ENCODE results near the gene PASD1.

The PASD1 gene

GRCh38 chrX:151596282-151596681, 32.8 kb downstream of the PASD1 start:
- Histone ChIP-seq H3K4me1 (ENCODE audit: insufficient read depth, poor library complexity, severe bottlenecking) (no peaks in the 10 kb centered on the region), H3K9me3 (ENCODE audit: severe bottlenecking) (no peaks in the 10 kb centered on the region), H3K27ac (ENCODE audit: poor library complexity, severe bottlenecking) (no peak overlapping the region), H3K4me3 (ENCODE audit: severe bottlenecking) (no peak overlapping the region), H3K27me3 (ENCODE audit: insufficient read depth, poor library complexity, severe bottlenecking) (no peaks in the 10 kb centered on the region), H3K36me3 (ENCODE audit: low read depth) (no peaks in the 10 kb centered on the region)
- TF ChIP-seq, protein P1, sequence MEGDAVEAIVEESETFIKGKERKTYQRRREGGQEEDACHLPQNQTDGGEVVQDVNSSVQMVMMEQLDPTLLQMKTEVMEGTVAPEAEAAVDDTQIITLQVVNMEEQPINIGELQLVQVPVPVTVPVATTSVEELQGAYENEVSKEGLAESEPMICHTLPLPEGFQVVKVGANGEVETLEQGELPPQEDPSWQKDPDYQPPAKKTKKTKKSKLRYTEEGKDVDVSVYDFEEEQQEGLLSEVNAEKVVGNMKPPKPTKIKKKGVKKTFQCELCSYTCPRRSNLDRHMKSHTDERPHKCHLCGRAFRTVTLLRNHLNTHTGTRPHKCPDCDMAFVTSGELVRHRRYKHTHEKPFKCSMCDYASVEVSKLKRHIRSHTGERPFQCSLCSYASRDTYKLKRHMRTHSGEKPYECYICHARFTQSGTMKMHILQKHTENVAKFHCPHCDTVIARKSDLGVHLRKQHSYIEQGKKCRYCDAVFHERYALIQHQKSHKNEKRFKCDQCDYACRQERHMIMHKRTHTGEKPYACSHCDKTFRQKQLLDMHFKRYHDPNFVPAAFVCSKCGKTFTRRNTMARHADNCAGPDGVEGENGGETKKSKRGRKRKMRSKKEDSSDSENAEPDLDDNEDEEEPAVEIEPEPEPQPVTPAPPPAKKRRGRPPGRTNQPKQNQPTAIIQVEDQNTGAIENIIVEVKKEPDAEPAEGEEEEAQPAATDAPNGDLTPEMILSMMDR (IDR thresholded peaks at IDR 0.05; ENCODE audit: poor library complexity, severe bottlenecking) = no peak
- ATAC-seq (ENCODE audit: low read depth) = no peak
- DNase-seq (ENCODE audit: low spot score) = no peak

DNA sequence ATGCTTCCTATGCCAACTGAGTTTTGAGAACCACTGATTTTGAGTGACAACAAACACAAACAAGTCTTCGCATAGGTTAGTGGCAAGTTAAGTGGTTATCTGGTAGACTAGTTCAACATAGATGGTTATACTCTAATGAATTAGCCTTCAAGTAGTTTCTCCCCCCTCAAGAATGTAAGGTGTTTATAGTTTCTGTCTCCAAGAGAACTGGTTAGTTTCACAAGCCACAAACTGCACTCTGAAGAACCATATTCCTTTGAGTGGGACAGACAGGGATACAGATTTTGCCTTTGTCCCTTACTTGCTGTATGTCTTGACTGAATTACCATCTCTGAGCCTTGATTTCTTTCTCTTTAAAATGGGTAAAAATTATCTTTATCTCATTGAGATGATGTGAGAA, 41.5 kb downstream of the PASD1 start:
- TF ChIP-seq, protein P1 (IDR thresholded peaks at IDR 0.05; ENCODE audit: poor library complexity, severe bottlenecking) = no peak
- Histone ChIP-seq H3K27me3 (ENCODE audit: insufficient read depth, poor library complexity, severe bottlenecking) (no peaks in the 10 kb centered on the region), H3K9me3 (ENCODE audit: severe bottlenecking) (no peaks in the 10 kb centered on the region), H3K4me3 (ENCODE audit: severe bottlenecking) (no peak overlapping the region), H3K36me3 (ENCODE audit: low read depth) (no peaks in the 10 kb centered on the region), H3K27ac (ENCODE audit: poor library complexity, severe bottlenecking) (no peak overlapping the region), H3K4me1 (ENCODE audit: insufficient read depth, poor library complexity, severe bottlenecking) (no peaks in the 10 kb centered on the region)
- no peak for DNase-seq (ENCODE audit: low spot score)
- ATAC-seq (ENCODE audit: low read depth) = no peak

GRCh38 chrX:151609222-151609621, 45.7 kb downstream of the PASD1 start:
- H3K4me1 ChIP-seq (ENCODE audit: insufficient read depth, poor library complexity, severe bottlenecking) = no peaks in the 10 kb centered on the region
- H3K27ac ChIP-seq (ENCODE audit: poor library complexity, severe bottlenecking) = no peak overlapping the region
- ATAC-seq (ENCODE audit: low read depth) (no peak), DNase-seq (ENCODE audit: low spot score) (no peak)
- H3K27me3 ChIP-seq (ENCODE audit: insufficient read depth, poor library complexity, severe bottlenecking) = no peaks in the 10 kb centered on the region
- TF ChIP-seq, protein P1 (IDR thresholded peaks at IDR 0.05; ENCODE audit: poor library complexity, severe bottlenecking) = no peak
- H3K4me3 ChIP-seq (ENCODE audit: severe bottlenecking) = no peak overlapping the region
- no peaks in the 10 kb centered on the region for H3K36me3 ChIP-seq (ENCODE audit: low read depth)
- no peaks in the 10 kb centered on the region for H3K9me3 ChIP-seq (ENCODE audit: severe bottlenecking)

DNA sequence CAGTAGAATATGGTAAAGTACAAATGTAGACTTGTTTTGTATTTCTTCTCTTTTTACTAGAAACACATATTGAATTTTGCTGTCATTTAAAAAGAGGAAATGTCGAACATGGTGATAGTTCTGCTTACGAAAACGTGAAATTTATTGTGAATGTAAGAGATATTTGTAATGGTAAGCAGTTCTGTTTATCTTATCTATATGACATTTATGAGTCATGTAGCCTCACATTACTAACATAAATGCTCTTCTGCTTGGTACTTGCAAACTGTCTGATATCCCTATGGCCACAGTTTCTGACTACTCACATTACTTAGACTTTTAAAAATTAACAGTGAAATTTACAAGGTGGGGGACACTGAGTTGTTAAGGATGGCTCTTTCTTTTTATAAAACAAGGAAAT, 57.9 kb downstream of the PASD1 start:
- no peaks in the 10 kb centered on the region for H3K9me3 ChIP-seq (ENCODE audit: severe bottlenecking)
- H3K27ac ChIP-seq (ENCODE audit: poor library complexity, severe bottlenecking) = no peak overlapping the region
- ATAC-seq (ENCODE audit: low read depth) (no peak), DNase-seq (ENCODE audit: low spot score) (no peak)
- H3K4me1 ChIP-seq (ENCODE audit: insufficient read depth, poor library complexity, severe bottlenecking) = no peaks in the 10 kb centered on the region
- TF ChIP-seq, protein P1 (IDR thresholded peaks at IDR 0.05; ENCODE audit: poor library complexity, severe bottlenecking) = no peak
- no peak overlapping the region for H3K4me3 ChIP-seq (ENCODE audit: severe bottlenecking)
- H3K36me3 ChIP-seq (ENCODE audit: low read depth) = no peaks in the 10 kb centered on the region
- H3K27me3 ChIP-seq (ENCODE audit: insufficient read depth, poor library complexity, severe bottlenecking) = no peaks in the 10 kb centered on the region

DNA sequence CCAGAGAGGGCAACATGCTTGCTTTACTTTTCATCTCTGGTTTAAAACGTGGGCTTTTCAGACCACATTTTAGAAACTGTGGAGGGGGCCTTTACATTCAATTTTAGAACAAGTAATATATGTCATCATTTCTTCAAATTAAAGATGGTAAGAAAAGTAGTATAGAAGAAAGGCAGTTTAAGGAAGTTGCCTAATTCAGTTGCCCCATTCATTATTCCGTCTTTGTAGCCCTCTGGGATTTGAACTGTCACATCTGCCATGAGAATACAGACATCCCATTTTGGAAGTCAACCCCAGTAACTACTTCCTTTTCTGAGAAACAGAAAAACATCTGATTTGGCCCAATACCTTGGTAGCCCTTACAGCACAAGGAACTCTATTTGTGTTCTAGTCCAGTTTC, 61.2 kb downstream of the PASD1 start:
- Histone ChIP-seq H3K4me3 (ENCODE audit: severe bottlenecking) (no peak overlapping the region), H3K9me3 (ENCODE audit: severe bottlenecking) (no peaks in the 10 kb centered on the region), H3K4me1 (ENCODE audit: insufficient read depth, poor library complexity, severe bottlenecking) (no peaks in the 10 kb centered on the region), H3K36me3 (ENCODE audit: low read depth) (no peaks in the 10 kb centered on the region), H3K27me3 (ENCODE audit: insufficient read depth, poor library complexity, severe bottlenecking) (no peaks in the 10 kb centered on the region), H3K27ac (ENCODE audit: poor library complexity, severe bottlenecking) (no peak overlapping the region)
- ATAC-seq (ENCODE audit: low read depth) = no peak
- no peak for DNase-seq (ENCODE audit: low spot score)
- TF ChIP-seq, protein P1 (IDR thresholded peaks at IDR 0.05; ENCODE audit: poor library complexity, severe bottlenecking) = no peak
